SK-N-SH (cell line): ENCODE data around the gene QKI. TPM values are rescaled to one million over a fixed set of nuclear protein-coding genes. Genes with fewer than 3 reads are reported as not detected.

ENCODE experiments used
- CTCF ChIA-PET: fragments of 300-600, 350-600 bp; formaldehyde crosslinking; extraction: SDS; loops from one replicate; lab custom pipeline; 2021; lab: Yijun Ruan, JAX
- POLR2A ChIA-PET: fragments of 350-600 bp; sonication (Branson Sonifier 250); formaldehyde crosslinking; extraction: SDS; loops from one replicate; lab custom pipeline; 2020; ENCODE audit warnings: antibody characterized with exemption, inconsistent platforms; lab: Yijun Ruan, JAX
- DNase-seq: peaks from one replicate; pipeline ENCODE4 v3.0.0; 2012
- H2AFZ ChIP-seq: fragments of 200-600 bp; sonication (generic); 2 replicates; pipeline ENCODE4 v1.8.1; 2016; ENCODE audit warnings: antibody characterized with exemption, mild to moderate bottlenecking, low read depth
- H3F3A ChIP-seq: fragments of 200-600 bp; sonication (generic); replicated peaks from 2 replicates; pipeline ENCODE3; 2016; ENCODE audit warnings: antibody characterized with exemption, mild to moderate bottlenecking; ENCODE audit not compliant: insufficient read depth
- H3K27ac ChIP-seq, 2 experiments: fragments of 200-500 bp in 1 of 2; fragments of 200-600 bp in 1 of 2; sonication (Bioruptor generic) in 1 of 2; sonication (generic), shearing (Covaris generic) in 1 of 2; 2 replicates each; pipeline versions ENCODE4 v1.5.1 to v1.6.1; 2014 to 2016; ENCODE audit warnings: low read depth in 2 of 2, inconsistent platforms in 1 of 2, low read length in 1 of 2, mild to moderate bottlenecking in 1 of 2, mixed read lengths in 1 of 2
- H3K27me3 ChIP-seq: fragments of 200-600 bp; sonication (generic), shearing (Covaris generic); 2 replicates; pipeline ENCODE4 v1.6.1; 2016; ENCODE audit warnings: mixed run types; ENCODE audit not compliant: insufficient read depth
- H3K36me3 ChIP-seq, 2 experiments: fragments of 200-500 bp in 1 of 2; fragments of 200-600 bp in 1 of 2; sonication (Bioruptor generic) in 1 of 2; sonication (generic) in 1 of 2; replicated peaks in 1 of 2; 2 replicates each; pipeline versions ENCODE3 to v1.5.1; 2014 to 2016; ENCODE audit warnings: low read length in 1 of 2, mild to moderate bottlenecking in 1 of 2; ENCODE audit not compliant: insufficient read depth in 2 of 2, control insufficient read depth in 1 of 2
- H3K4me1 ChIP-seq, 2 experiments: fragments of 200-500 bp in 1 of 2; fragments of 200-600 bp in 1 of 2; sonication (Bioruptor generic) in 1 of 2; sonication (generic), shearing (Covaris generic) in 1 of 2; 2 replicates each; pipeline versions ENCODE4 v1.5.1 to v1.6.1; 2014 to 2016; ENCODE audit warnings: low read depth in 1 of 2, low read length in 1 of 2, mixed run types in 1 of 2; ENCODE audit not compliant: insufficient read depth in 2 of 2, control insufficient read depth in 1 of 2
- H3K4me2 ChIP-seq: fragments of 200-600 bp; sonication (generic), shearing (Covaris generic); 2 replicates; pipeline ENCODE4 v1.6.1; 2017; ENCODE audit warnings: mixed run types
- H3K4me3 ChIP-seq, 2 experiments: fragments of 200-500 bp in 1 of 2; fragments of 200-600 bp in 1 of 2; sonication (Bioruptor generic) in 1 of 2; sonication (generic), shearing (Covaris generic) in 1 of 2; 2 replicates each; pipeline versions ENCODE4 v1.5.1 to v1.8.1; 2014 to 2016; ENCODE audit warnings: low read depth in 2 of 2, inconsistent platforms in 1 of 2, low read length in 1 of 2, mild to moderate bottlenecking in 1 of 2, mixed read lengths in 1 of 2, moderate library complexity in 1 of 2
- H3K79me2 ChIP-seq: fragments of 200-600 bp; sonication (generic); 2 replicates; pipeline ENCODE4 v1.8.1; 2017; ENCODE audit warnings: mild to moderate bottlenecking; ENCODE audit not compliant: insufficient read depth
- H3K9ac ChIP-seq: fragments of 200-600 bp; sonication (generic); 2 replicates; pipeline ENCODE4 v1.6.1; 2017; ENCODE audit warnings: mixed run types
- H3K9me2 ChIP-seq: fragments of 200-600 bp; sonication (generic); 2 replicates; pipeline ENCODE4 v1.6.1; 2017; ENCODE audit warnings: mixed run types
- H3K9me3 ChIP-seq: fragments of 200-600 bp; sonication (generic); 2 replicates; pipeline ENCODE4 v1.6.1; 2017; ENCODE audit warnings: mixed run types, mild to moderate bottlenecking, moderate library complexity
- H4K20me1 ChIP-seq: fragments of 200-600 bp; sonication (generic); 2 replicates; pipeline ENCODE4 v1.6.1; 2017; ENCODE audit warnings: mild to moderate bottlenecking, mixed run types; ENCODE audit not compliant: insufficient read depth
- ELF1 ChIP-seq: IDR thresholded peaks from 2 replicates; pipeline ENCODE4 v1.4.0; 2012
- FOSL2 ChIP-seq: IDR thresholded peaks from 2 replicates; pipeline ENCODE4 v1.4.0; 2012; ENCODE audit warnings: low read depth, mild to moderate bottlenecking, moderate library complexity, borderline replicate concordance
- GATA2 ChIP-seq: sonication (generic); formaldehyde crosslinking; IDR thresholded peaks from 2 replicates; pipeline ENCODE4 v1.5.0; 2020; ENCODE audit warnings: mild to moderate bottlenecking, missing genetic modification reagents
- IRF3 ChIP-seq: fragments of 150-350 bp; IDR thresholded peaks from 2 replicates; pipeline ENCODE4 v1.6.1; 2016; ENCODE audit warnings: mild to moderate bottlenecking, low read depth, low read length
- JUND ChIP-seq: IDR thresholded peaks from 2 replicates; pipeline ENCODE4 v1.4.0; 2012
- MAX ChIP-seq: IDR thresholded peaks from 2 replicates; pipeline ENCODE4 v1.4.0; 2012; ENCODE audit warnings: low read depth
- NFIC ChIP-seq: IDR thresholded peaks from 2 replicates; pipeline ENCODE4 v1.4.0; 2012; ENCODE audit warnings: borderline replicate concordance
- NRF1 ChIP-seq: IDR thresholded peaks from 2 replicates; pipeline ENCODE4 v1.6.1; 2012; ENCODE audit warnings: low read depth, mild to moderate bottlenecking, low read length
- RXRA ChIP-seq: IDR thresholded peaks from 2 replicates; pipeline ENCODE4 v1.4.0; 2012; ENCODE audit warnings: low read depth, mild to moderate bottlenecking, borderline replicate concordance
- TAF1 ChIP-seq: IDR thresholded peaks from 2 replicates; pipeline ENCODE4 v1.6.1; 2012; ENCODE audit warnings: low read depth, mild to moderate bottlenecking, low read length, moderate library complexity, borderline replicate concordance
- TEAD4 ChIP-seq: IDR thresholded peaks from 2 replicates; pipeline ENCODE4 v1.4.0; 2012; ENCODE audit warnings: mild to moderate bottlenecking, borderline replicate concordance; ENCODE audit not compliant: insufficient read depth
- USF1 ChIP-seq: IDR thresholded peaks from 2 replicates; pipeline ENCODE4 v1.4.0; 2012; ENCODE audit warnings: low read depth, borderline replicate concordance
- USF2 ChIP-seq: fragments of 150-350 bp; IDR thresholded peaks from 2 replicates; pipeline ENCODE4 v1.6.1; 2017; ENCODE audit warnings: antibody characterized with exemption, low read length, low read depth, borderline replicate concordance
- WGBS: methylation state at CpG from one replicate; pipeline ENCODE4 v1.1.6; 2017; ENCODE audit warnings: low lambda C conversion rate; 5-methylcytosine and 5-hydroxymethylcytosine counted together
- polyA plus RNA-seq, 3 experiments: library from polyadenylated mRNA; depleted of rRNA; stranded (reverse); fragments of >200 nt; gene quantifications; 2 replicates each; pipeline ENCODE4 v1.2.3, GENCODE V29; 2012

The QKI gene
- polyA plus RNA-seq, 1 of the 3 experiments (the other 2 are of a cell fraction): 51.1 TPM

GRCh38 chr6:163536770-163537169, 122.3 kb downstream of the QKI start (continued):
- TF ChIP-seq USF2 (no peak), USF1 (no peak), NRF1 (no peak), NFIC (peak; percentile 58)

DNA sequence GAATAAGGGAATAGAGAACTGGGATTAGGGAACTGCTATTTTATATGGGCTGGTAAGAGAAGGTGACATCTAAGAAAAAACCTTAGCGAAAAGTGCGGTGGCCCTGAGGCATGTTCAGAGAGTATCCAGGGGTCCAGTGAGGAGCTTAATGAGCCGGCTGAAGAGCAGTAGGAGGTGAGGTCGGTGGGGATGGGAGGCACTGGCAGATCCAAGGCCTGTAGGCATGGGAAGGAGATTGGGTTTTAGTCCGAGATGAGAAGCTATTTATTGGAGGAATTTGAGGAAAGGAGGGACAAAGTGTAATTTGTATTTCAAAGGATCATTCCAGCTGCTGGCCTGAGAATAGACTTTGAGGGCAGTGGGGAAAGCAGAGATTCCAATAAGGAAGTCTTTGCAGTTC, 123.8 kb downstream of the QKI start:
- H3F3A ChIP-seq: peaks cover 8% of the 10 kb centered on the region
- H3K27ac ChIP-seq: no peak overlapping the region
- no peak overlapping the region for H3K9ac ChIP-seq
- WGBS: 95% methylated on average over 5 of the region's 5 CpGs
- no peak overlapping the region for H3K4me2 ChIP-seq
- H3K79me2 ChIP-seq: peaks cover 98% of the 10 kb centered on the region
- peaks cover 0 to 16% of the 10 kb centered on the region in 2 experiments for H3K36me3 ChIP-seq
- ChIA-PET CTCF (interaction anchor here (0.6 kb wide), 1 partner anchor 1543 kb away, joined by 3 read pairs; no protein-coding TSS in a partner anchor), POLR2A (no interaction called here)
- TF ChIP-seq USF1: no peak
- TF ChIP-seq JUND: no peak
- no peak for TF ChIP-seq USF2
- no peak for TF ChIP-seq MAX
- no peak for TF ChIP-seq TEAD4
- no peak for TF ChIP-seq ELF1
- no peak for TF ChIP-seq GATA2
- no peak for TF ChIP-seq RXRA
- TF ChIP-seq TAF1: no peak
- TF ChIP-seq FOSL2: no peak
- no peak for TF ChIP-seq IRF3
- DNase-seq: no peak
- H3K4me1 ChIP-seq: peaks cover 2 to 5% of the 10 kb centered on the region in 2 experiments; a peak in 2 of 4 replicates
- no peak overlapping the region for H3K4me3 ChIP-seq
- H2AFZ ChIP-seq: no peak overlapping the region
- H3K9me2 ChIP-seq: no peaks in the 10 kb centered on the region
- no peaks in the 10 kb centered on the region; the same call in 1 of the 2 replicates for H3K9me3 ChIP-seq
- H3K27me3 ChIP-seq: no peaks in the 10 kb centered on the region
- peaks cover 26% of the 10 kb centered on the region for H4K20me1 ChIP-seq
